HG03045 (cell line): ENCODE measurements around the gene APBB2.

Experiments used
- ATAC-seq: cut with Tn5 transposase; IDR thresholded peaks from one replicate; pipeline ENCODE4 v1.9.1; 2021; ENCODE audit warnings: mild to moderate bottlenecking, moderate library complexity; ENCODE audit not compliant: unreplicated experiment

The APBB2 gene

GRCh38 chr4:41196633-41197332 is 17.6 kb downstream of the APBB2 start:
- no peak for ATAC-seq

DNA sequence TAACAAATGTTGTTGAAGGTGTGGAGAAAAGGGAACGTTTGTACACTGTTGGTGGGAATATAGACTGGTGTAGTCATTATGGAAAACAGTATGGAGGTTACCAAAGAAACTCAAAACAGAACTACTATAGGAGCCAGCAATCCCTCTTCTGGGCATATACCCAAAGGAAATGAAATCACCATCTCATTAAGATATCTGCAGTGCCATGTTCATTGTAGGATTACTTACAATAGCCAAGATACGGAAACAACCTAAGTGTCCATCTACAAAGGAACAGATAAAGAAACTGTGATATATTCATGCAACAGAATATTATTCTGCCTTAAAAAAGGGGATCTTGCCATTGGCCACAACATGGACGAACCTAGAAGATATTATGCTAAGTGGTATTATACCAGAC is 22.2 kb downstream of the APBB2 start:
- ATAC-seq, result no peak

- no peak for ATAC-seq
Measured at GRCh38 chr4:41189666-41190065, 24.7 kb downstream of the APBB2 start.

DNA sequence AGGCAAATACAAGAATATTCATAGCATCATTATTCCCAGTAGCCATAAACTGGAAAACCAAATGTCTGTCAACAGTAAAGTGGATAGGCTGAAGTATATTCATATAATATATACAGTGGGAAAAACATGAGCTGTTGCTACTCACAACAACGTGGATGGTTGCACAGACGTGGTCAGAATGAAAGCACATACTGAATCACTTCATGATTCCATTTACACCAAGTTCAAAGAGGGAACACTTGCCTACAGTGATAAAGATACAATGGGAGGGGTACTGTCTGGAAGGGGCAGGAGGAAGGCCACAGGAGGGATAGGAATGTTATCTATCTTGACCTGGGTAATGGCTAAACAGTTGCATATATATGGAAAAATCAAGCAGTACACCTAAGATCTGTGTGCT is 25.3 kb downstream of the APBB2 start:
- ATAC-seq, result no peak

- ATAC-seq, result no peak
Measured at GRCh38 chr4:41185614-41186592, 28.4 kb downstream of the APBB2 start.

DNA sequence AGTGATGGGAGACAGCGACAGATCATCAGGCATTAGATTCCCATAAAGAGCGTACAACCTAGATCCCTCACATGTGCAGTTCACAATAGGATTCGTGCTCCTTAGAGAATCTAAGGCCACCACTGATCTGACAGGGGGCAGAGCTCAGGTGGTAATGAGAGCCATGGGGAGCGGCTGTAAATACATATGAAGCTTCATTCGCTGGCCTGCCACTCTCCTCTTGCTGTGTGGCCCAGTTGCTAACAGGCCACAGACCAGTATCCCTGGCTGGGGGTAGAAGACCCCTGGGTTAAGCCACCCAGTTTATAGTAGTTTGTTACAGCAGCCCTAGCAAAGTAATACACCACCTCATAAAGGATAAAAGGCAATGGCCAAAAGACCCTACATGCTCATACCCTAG is 30.3 kb downstream of the APBB2 start:
- no peak for ATAC-seq

DNA sequence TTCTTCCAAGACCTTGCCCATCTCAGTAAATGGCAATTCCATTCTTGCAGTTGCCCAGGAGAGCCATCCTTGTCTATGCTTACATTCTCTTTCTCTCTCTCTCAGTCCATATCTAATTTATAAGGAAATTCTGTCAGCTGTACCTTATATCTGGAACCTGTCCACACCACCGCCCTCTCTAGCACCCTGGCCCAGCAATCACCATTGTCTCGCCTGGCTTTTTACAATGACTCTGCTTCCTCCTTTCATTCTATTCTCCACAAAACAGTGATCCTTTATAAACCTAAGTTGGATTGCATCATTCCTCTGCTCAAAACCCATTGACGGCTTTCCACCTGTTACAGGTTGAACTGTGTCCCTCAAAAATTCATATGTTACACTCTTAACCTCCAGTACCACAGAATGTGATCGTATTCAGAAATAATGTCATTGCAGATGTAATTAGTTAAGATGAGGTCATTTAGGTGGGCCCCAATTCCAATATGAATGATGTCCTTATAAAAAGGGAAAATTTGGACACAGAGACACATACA is 31.3 kb downstream of the APBB2 start:
- ATAC-seq, result no peak

GRCh38 chr4:41181037-41181436 is 33.3 kb downstream of the APBB2 start:
- ATAC-seq, result no peak

DNA sequence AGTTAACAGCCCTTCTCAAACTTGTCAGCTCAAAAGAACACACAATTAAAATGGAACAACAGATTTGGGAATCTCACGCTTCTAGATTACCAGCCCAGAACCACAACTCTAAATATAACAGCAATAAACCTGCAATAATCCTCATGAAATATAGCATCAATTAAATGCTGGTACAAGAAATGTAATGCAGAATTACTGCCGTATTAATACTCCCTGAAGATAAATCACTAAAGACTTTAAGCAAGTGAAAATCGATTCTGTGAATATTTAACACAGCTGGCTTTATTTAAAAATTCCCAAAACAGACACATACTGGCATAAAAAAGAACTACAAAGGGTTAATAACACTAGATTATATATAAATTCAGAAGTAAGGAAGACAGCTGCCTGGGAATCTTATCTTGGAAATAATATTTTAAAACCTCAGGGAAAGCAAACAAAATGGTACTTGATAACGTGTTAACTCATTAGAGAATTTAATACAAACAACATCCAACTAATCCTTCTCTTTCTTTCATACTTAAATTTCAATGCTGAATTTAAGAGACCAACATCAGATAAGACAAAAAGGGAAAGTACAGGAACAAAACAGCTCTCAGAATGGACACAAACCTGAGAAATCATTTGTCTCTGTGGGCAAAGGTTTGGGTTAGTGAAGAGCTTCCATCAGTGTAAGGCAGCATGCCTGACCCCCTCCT is 34.7 kb downstream of the APBB2 start:
- ATAC-seq, result no peak

GRCh38 chr4:41178372-41179370 is 35.7 kb downstream of the APBB2 start:
- ATAC-seq, result no peak

DNA sequence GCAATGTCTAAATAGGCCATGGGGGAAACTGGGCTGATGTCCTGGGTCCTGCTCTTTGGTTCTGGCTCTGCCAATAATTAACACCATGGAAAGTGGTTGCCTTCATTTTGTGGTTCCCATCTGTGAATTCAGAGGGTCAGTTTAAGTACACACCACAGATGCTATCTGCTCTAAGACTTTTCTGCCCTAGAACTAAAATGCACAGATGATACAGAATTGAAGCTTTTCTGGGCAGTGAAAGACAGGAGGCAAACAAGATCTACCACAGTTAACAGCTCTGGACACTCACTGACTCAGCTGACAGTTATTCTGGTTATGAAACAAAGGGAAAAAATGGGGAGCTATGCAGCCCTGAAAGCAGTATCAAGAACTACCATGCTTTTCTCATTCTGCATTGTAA is 37.3 kb downstream of the APBB2 start:
- ATAC-seq, result no peak

GRCh38 chr4:41176340-41176739 is 38.0 kb downstream of the APBB2 start:
- no peak for ATAC-seq

DNA sequence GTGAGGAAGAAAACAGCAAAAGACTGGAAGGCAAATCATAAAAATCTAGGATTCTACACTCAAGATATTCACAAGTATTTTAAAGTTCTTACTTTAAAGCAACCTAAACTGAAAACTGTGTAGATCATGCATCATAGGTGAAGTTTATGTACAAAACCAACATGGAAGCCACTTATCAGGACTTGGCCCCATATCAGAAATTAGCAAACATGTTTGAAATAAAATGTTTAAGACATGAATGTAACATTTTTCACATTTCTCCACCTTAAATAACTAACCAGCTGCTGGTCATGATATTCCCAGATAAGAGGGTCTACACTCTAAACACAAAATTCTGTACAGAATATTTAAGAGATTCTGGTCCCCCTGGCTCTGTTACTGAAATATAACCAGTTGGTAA is 38.5 kb downstream of the APBB2 start:
- ATAC-seq, result no peak

DNA sequence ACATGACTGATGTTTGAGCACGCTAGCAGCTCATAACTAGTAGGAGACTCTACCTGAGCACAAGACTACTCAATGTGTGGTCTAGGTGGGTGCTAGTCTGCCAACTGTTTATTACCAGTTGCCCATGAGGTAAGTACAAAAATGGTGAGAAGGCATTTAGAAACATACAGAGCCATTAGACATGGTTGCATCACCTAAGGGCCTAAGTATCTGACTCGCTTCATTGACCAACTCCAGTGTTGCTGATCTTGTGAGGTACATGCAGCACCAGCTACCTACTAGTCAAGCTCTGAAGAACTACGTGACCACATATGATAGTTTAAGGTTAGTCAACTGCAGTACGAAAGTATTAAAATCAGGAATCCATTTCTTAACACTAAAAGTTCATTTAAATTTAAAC is 39.9 kb downstream of the APBB2 start:
- no peak for ATAC-seq

- no peak for ATAC-seq
Measured at GRCh38 chr4:41172786-41173185, 41.6 kb downstream of the APBB2 start.

- no peak for ATAC-seq
Measured at GRCh38 chr4:41169256-41169800, 45.0 kb downstream of the APBB2 start.

DNA sequence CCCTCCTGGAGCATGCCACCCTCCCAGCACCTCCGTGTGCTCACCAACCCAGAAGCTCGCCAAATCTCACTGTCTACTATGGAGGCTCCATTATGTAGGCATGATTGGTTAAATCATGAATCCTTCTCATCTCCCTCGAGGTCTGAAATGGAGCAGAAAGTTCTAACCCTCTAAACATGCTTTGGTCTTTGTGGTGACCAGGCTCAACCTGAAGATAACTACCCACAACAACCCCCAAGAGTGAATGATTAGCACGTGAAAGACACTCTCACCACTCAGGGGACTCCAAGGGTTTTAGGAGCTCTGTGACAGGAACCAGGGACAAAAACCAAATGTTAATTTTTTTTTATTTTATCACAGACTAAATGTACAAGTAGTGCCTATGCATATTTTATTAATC is 47.2 kb downstream of the APBB2 start:
- no peak for ATAC-seq

DNA sequence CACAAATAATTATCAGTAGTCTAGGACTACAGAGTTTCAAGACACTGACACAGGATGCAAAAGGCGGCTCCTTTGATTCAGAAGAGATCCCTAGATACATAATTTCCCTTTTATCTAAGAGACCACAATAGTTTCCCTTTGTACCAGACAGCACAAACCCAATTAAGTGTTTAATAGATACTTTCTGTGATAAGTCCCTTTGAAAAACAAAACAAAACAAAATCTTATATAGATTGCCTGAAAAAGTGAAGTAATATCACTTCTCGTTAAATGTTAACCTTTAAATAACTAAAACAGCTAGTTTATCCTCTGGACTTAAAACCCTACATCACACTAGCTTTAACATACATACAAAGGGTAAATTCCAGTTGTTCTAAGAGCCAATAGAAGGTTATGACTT is 49.9 kb downstream of the APBB2 start:
- no peak for ATAC-seq

DNA sequence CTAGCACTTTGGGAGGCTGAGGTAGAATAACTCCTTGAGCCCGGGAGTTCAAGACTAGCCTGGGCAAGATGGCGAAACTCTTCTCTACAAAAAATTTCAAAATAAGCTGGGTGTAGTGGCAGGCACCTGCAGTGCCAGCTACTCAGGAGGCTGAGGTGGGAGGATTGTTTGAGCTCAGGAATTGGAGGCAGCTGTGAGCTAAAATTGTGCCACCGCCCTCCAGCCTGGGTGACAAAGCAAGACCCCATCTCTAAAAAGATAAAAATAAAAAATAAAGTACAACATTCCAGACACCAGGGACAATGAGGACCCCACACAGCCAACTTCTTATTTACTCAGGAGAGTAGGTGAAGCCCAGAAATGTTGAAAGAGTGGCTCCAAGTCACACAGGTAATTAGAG is 53.0 kb downstream of the APBB2 start:
- ATAC-seq, result no peak

GRCh38 chr4:41160856-41161255 is 53.5 kb downstream of the APBB2 start:
- ATAC-seq, result no peak
